22Rv1 (cell line): ENCODE results near the gene CYP2W1.

Experiments
- ZFX ChIP-seq: fragments of 450-650 bp; IDR thresholded peaks from 2 replicates; pipeline ENCODE4 v1.6.1; 2017; ENCODE audit warnings: antibody characterized with exemption, borderline replicate concordance
- TF ChIP-seq, protein P1 (sequence below): fragments of 450-650 bp; IDR thresholded peaks from 2 replicates; pipeline ENCODE4 v1.5.1; 2017; ENCODE audit warnings: mild to moderate bottlenecking

DNA sequence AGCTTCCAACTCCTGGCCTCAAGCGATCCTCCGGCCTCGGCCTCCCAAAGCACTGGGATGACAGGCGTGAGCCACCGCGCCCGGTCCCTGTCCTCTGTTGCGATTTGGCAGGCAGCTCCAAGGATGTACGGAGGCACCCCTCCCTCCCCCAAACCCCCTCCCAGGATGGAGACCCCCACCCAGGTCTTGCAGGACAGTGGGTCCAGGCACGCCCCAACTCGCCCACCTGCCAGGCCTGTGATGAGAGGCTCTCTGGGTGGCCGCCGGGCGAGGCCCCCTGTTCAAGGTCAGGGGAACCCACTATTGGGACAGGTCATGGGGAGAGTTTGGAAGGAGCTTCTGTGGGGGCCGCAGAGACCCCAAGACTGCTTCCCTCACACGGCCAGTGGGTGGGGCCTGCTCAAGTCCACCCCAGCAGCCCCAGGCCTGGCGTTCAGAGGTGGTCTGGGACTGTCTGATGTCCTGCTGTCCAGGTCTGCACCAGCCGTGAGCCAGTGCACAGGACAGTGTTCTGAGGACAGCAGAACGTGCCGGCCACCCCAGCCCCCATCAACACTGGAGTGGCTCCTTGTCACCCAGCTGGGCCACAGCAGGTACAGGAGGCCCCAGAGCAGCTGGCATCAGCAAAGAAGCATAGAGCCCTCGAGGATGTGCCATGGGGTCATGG, 31.0 kb upstream of the CYP2W1 start:
- TF ChIP-seq, protein P1, sequence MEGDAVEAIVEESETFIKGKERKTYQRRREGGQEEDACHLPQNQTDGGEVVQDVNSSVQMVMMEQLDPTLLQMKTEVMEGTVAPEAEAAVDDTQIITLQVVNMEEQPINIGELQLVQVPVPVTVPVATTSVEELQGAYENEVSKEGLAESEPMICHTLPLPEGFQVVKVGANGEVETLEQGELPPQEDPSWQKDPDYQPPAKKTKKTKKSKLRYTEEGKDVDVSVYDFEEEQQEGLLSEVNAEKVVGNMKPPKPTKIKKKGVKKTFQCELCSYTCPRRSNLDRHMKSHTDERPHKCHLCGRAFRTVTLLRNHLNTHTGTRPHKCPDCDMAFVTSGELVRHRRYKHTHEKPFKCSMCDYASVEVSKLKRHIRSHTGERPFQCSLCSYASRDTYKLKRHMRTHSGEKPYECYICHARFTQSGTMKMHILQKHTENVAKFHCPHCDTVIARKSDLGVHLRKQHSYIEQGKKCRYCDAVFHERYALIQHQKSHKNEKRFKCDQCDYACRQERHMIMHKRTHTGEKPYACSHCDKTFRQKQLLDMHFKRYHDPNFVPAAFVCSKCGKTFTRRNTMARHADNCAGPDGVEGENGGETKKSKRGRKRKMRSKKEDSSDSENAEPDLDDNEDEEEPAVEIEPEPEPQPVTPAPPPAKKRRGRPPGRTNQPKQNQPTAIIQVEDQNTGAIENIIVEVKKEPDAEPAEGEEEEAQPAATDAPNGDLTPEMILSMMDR: no peak
- TF ChIP-seq ZFX: no peak
